ENCODE results near the gene ANXA7. TPM values are rescaled to one million over a fixed set of nuclear protein-coding genes. Genes with fewer than 3 reads are reported as not detected.

The ANXA7 gene
- total and polyA plus RNA-seq, 4 donors: 72.4 to 125 (median 102) TPM

- Histone ChIP-seq H3K9me3 (ENCODE audit: control insufficient read depth, low read length) (no peaks in the 10 kb centered on the region), H3K36me3 (ENCODE audit: control insufficient read depth in 1 of 2, insufficient read depth in 2 of 2, low read length in 1 of 2) (peaks cover 2% of the 10 kb centered on the region in 2 donors), H3K27me3 (ENCODE audit: control insufficient read depth in 1 of 2, insufficient read depth in 2 of 2, low read length in 1 of 2) (no peaks in the 10 kb centered on the region), H3K4me1 (ENCODE audit: control insufficient read depth in 1 of 2, insufficient read depth in 2 of 2, low read length in 2 of 2) (no peaks in the 10 kb centered on the region), H3K27ac (ENCODE audit: low read depth in 1 of 2, low read length in 2 of 2) (no peak overlapping the region), H3K4me3 (ENCODE audit: low read length in 2 of 2) (no peak overlapping the region)
- intact Hi-C loops (cut with DNase I): no loop called here
- ATAC-seq (ENCODE audit: low FRiP score) (no peak), DNase-seq (no peak)
- 85 to 87% methylated on average over 1 of the region's 1 CpG for WGBS, 2 donors
Measured at GRCh38 chr10:73439605-73440312, 25.9 kb upstream of the ANXA7 start.

DNA sequence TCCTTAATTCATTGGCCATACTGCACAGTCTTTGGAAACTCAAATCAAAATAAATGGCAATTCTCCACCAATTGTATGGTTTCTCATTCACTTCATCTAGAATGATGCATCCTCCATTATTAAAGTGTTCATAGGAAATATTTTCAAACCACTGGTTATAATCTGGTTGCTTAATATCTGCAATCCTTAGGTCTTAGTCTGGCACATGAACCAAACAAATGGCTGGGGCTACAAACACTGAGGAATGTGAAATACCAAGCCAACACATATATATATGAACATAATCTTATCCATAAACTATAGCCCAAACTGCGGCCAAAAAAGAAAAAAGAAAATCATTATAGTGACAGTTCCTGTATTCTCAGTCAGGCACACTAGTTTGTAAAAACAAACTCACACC, 25.2 kb upstream of the ANXA7 start:
- Histone ChIP-seq H3K4me3 (ENCODE audit: low read length in 2 of 2) (no peak overlapping the region), H3K27ac (ENCODE audit: low read depth in 1 of 2, low read length in 2 of 2) (no peak overlapping the region), H3K27me3 (ENCODE audit: control insufficient read depth in 1 of 2, insufficient read depth in 2 of 2, low read length in 1 of 2) (no peaks in the 10 kb centered on the region), H3K4me1 (ENCODE audit: control insufficient read depth in 1 of 2, insufficient read depth in 2 of 2, low read length in 2 of 2) (no peaks in the 10 kb centered on the region), H3K36me3 (ENCODE audit: control insufficient read depth in 1 of 2, insufficient read depth in 2 of 2, low read length in 1 of 2) (peaks cover 2% of the 10 kb centered on the region in 2 donors), H3K9me3 (ENCODE audit: control insufficient read depth, low read length) (no peaks in the 10 kb centered on the region)
- intact Hi-C loops (cut with DNase I): no loop called here
- WGBS, 2 donors: 79% methylated on average over 1 of the region's 1 CpG
- ATAC-seq (ENCODE audit: low FRiP score) (no peak), DNase-seq (no peak)

DNA sequence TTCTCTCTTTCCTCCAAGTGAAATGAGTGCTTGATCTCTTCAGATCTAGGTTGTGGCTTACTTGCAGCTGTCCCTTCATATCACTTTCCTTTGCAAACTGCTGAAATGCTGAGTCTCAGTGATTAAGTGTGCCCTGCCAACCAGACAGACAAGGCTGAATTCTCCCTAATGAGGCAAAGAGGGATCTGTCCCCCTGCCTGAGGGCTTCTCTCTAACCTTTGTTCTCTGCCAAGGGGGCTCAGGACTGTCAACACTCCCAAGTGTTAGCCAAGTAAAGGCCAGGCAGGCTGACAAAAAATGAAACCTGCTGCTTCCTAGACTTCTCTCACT, 19.6 kb upstream of the ANXA7 start, which contains the start of gene MSS51:
MSS51 (minus strand) TSS at position 24 of the 330 bp plus-strand sequence. CDS start 5,277 bp downstream, outside the sequence.
- Histone ChIP-seq H3K4me3 (ENCODE audit: low read length in 2 of 2) (no peak within 1 kb of the TSS), H3K27ac (ENCODE audit: low read depth in 1 of 2, low read length in 2 of 2) (no peak within 1 kb of the TSS), H3K27me3 (ENCODE audit: control insufficient read depth in 1 of 2, insufficient read depth in 2 of 2, low read length in 1 of 2) (no peaks in the 10 kb centered on the region), H3K9me3 (ENCODE audit: control insufficient read depth, low read length) (no peaks in the 10 kb centered on the region), H3K36me3 (ENCODE audit: control insufficient read depth in 1 of 2, insufficient read depth in 2 of 2, low read length in 1 of 2) (peaks cover 2% of the 10 kb centered on the region in 2 donors), H3K4me1 (ENCODE audit: control insufficient read depth in 1 of 2, insufficient read depth in 2 of 2, low read length in 2 of 2) (no peaks in the 10 kb centered on the region)
- ATAC-seq (ENCODE audit: low FRiP score): no peak
- DNase-seq: no peak
- intact Hi-C loops (cut with DNase I): no loop called here

GRCh38 chr10:73432646-73433537, 19.0 kb upstream of the ANXA7 start:
- Histone ChIP-seq H3K9me3 (ENCODE audit: control insufficient read depth, low read length) (no peaks in the 10 kb centered on the region), H3K4me1 (ENCODE audit: control insufficient read depth in 1 of 2, insufficient read depth in 2 of 2, low read length in 2 of 2) (no peaks in the 10 kb centered on the region), H3K36me3 (ENCODE audit: control insufficient read depth in 1 of 2, insufficient read depth in 2 of 2, low read length in 1 of 2) (peaks cover 1 to 2% of the 10 kb centered on the region in 2 donors), H3K4me3 (ENCODE audit: low read length in 2 of 2) (no peak overlapping the region), H3K27ac (ENCODE audit: low read depth in 1 of 2, low read length in 2 of 2) (no peak overlapping the region), H3K27me3 (ENCODE audit: control insufficient read depth in 1 of 2, insufficient read depth in 2 of 2, low read length in 1 of 2) (no peaks in the 10 kb centered on the region)
- no peak for DNase-seq
- ATAC-seq (ENCODE audit: low FRiP score): no peak
- 77 to 82% methylated on average over 2 of the region's 2 CpGs for WGBS, 2 donors
- intact Hi-C loops (cut with DNase I): no loop called here

DNA sequence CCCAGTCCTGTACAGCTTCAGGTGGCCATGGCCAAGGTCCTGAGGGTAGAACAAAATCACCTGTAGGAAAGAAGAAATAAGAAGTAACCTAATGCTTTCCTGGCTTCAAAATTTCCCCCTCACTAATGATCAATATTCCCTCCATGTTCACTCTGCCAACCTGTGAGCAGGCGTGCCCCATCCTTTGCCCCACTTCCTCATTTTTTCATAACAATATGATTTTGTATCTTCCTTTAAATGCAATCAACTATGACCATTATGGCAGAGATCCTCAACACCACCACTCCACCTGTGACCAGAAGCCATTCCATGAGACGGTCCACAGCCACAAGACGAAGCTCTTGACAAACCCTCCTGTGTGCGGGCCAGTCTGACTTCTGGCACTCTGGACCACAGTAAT, 12.5 kb upstream of the ANXA7 start:
- Histone ChIP-seq H3K36me3 (ENCODE audit: control insufficient read depth in 1 of 2, insufficient read depth in 2 of 2, low read length in 1 of 2) (peaks cover 5 to 12% of the 10 kb centered on the region in 2 donors), H3K27me3 (ENCODE audit: control insufficient read depth in 1 of 2, insufficient read depth in 2 of 2, low read length in 1 of 2) (no peaks in the 10 kb centered on the region), H3K4me1 (ENCODE audit: control insufficient read depth in 1 of 2, insufficient read depth in 2 of 2, low read length in 2 of 2) (no peaks in the 10 kb centered on the region), H3K4me3 (ENCODE audit: low read length in 2 of 2) (no peak overlapping the region), H3K9me3 (ENCODE audit: control insufficient read depth, low read length) (no peaks in the 10 kb centered on the region), H3K27ac (ENCODE audit: low read depth in 1 of 2, low read length in 2 of 2) (no peak overlapping the region)
- no peak for DNase-seq
- no peak for ATAC-seq (ENCODE audit: low FRiP score)
- 98 to 99% methylated on average over 4 of the region's 4 CpGs for whole genome bisulfite sequencing, 2 donors
- intact Hi-C loops (cut with DNase I): no loop called here

DNA sequence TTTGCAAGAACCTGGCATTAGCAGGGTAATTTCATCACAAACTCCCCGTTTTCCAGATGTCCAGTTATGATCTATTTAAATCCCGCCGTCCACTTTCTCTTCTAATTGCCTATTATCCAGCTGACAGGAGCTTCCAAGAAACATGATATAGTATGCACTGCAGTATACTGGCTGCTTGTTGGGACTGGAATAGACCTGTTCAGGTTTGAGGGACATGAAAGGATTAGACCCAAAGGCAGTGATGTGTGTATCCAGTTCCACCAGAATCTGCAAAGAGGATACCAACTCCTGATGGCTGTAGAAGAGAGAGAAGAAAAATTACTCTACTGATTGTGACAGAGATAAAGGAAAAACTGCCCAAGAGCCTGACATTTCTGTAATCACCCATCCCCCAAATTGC, 10.6 kb upstream of the ANXA7 start:
- intact Hi-C loops (cut with DNase I): no loop called here
- DNase-seq: no peak
- WGBS, 2 donors: 89 to 91% methylated on average over 3 of the region's 3 CpGs
- Histone ChIP-seq H3K9me3 (ENCODE audit: control insufficient read depth, low read length) (no peaks in the 10 kb centered on the region), H3K4me1 (ENCODE audit: control insufficient read depth in 1 of 2, insufficient read depth in 2 of 2, low read length in 2 of 2) (no peaks in the 10 kb centered on the region), H3K27me3 (ENCODE audit: control insufficient read depth in 1 of 2, insufficient read depth in 2 of 2, low read length in 1 of 2) (no peaks in the 10 kb centered on the region), H3K4me3 (ENCODE audit: low read length in 2 of 2) (no peak overlapping the region), H3K36me3 (ENCODE audit: control insufficient read depth in 1 of 2, insufficient read depth in 2 of 2, low read length in 1 of 2) (peaks cover 5 to 12% of the 10 kb centered on the region in 2 donors), H3K27ac (ENCODE audit: low read depth in 1 of 2, low read length in 2 of 2) (no peak overlapping the region)
- no peak for ATAC-seq (ENCODE audit: low FRiP score)

DNA sequence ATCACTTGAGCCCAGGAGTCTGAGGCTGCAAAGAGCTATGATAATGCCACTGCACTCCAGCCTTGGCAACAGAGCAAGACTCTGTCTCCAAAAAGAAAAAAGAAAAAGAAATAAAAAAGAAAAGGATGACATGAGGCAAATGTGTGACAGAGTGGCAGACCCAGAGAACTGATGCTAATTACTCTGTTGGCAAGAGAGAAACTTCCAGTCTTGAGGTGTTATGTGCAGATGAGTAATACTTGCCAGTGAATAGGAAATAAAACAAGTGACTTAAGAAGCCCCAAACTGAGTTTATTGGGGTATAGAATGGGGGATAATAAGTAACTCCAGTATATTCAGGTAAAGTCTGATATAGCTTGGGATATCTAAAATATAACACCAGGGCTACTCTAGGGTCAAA, 9.5 kb upstream of the ANXA7 start:
- no peaks in the 10 kb centered on the region for H3K9me3 ChIP-seq (ENCODE audit: control insufficient read depth, low read length)
- peaks cover 5 to 12% of the 10 kb centered on the region in 2 donors for H3K36me3 ChIP-seq (ENCODE audit: control insufficient read depth in 1 of 2, insufficient read depth in 2 of 2, low read length in 1 of 2)
- no peak overlapping the region for H3K4me3 ChIP-seq (ENCODE audit: low read length in 2 of 2)
- intact Hi-C loops (cut with DNase I): no loop called here
- no peak for DNase-seq
- no peak overlapping the region for H3K27ac ChIP-seq (ENCODE audit: low read depth in 1 of 2, low read length in 2 of 2)
- ATAC-seq (ENCODE audit: low FRiP score): no peak
- no peaks in the 10 kb centered on the region for H3K4me1 ChIP-seq (ENCODE audit: control insufficient read depth in 1 of 2, insufficient read depth in 2 of 2, low read length in 2 of 2)
- no peaks in the 10 kb centered on the region for H3K27me3 ChIP-seq (ENCODE audit: control insufficient read depth in 1 of 2, insufficient read depth in 2 of 2, low read length in 1 of 2)

DNA sequence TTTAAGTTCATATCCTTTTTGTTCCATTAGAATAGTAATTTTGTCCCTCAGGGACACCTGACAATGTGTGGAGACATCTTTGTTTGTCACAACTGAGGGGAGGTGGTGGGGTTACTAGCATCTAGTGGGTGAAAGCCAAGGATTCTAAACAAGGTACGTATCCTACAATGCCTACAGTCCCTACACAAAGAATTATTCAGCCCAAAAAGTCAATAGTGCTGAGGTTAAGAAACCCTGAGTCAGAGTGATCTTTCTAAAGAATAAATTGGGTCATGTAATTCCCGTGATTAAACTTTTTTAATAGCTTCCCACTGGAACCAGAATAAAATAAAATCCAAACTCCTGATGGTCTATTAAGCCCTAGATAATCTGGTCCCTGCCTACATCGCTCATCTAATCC, 2.7 kb upstream of the ANXA7 start:
- no peaks in the 10 kb centered on the region for H3K4me1 ChIP-seq (ENCODE audit: control insufficient read depth in 1 of 2, insufficient read depth in 2 of 2, low read length in 2 of 2)
- no peak overlapping the region for H3K4me3 ChIP-seq (ENCODE audit: low read length in 2 of 2)
- H3K36me3 ChIP-seq (ENCODE audit: control insufficient read depth in 1 of 2, insufficient read depth in 2 of 2, low read length in 1 of 2): no peaks in the 10 kb centered on the region
- intact Hi-C loops (cut with DNase I): no loop called here
- H3K27me3 ChIP-seq (ENCODE audit: control insufficient read depth in 1 of 2, insufficient read depth in 2 of 2, low read length in 1 of 2): no peaks in the 10 kb centered on the region
- H3K27ac ChIP-seq (ENCODE audit: low read depth in 1 of 2, low read length in 2 of 2): no peak overlapping the region
- H3K9me3 ChIP-seq (ENCODE audit: control insufficient read depth, low read length): no peaks in the 10 kb centered on the region
- WGBS, 2 donors: 88 to 92% methylated on average over 3 of the region's 3 CpGs
- DNase-seq (no peak), ATAC-seq (ENCODE audit: low FRiP score) (no peak)

Measured in aorta (tissue), 5 donors.